Measurements from ENCODE around the gene TBL1XR1. TPM values are rescaled to one million over a fixed set of nuclear protein-coding genes. Genes with fewer than 3 reads are reported as not detected.

The TBL1XR1 gene
- total RNA-seq, 1 donor from 2014 or later = 243 TPM

- no peak overlapping the region for H3K4me3 Mint-ChIP-seq
- TF ChIP-seq CTCF (IDR thresholded peaks at IDR 0.05; ENCODE audit: unreplicated experiment) = no peak
- peaks cover 2% of the 10 kb centered on the region for H3K36me3 Mint-ChIP-seq
- no peak for DNase-seq (ENCODE audit: low spot score in 2 of 2, unreplicated experiment in 2 of 2)
- H3K4me1 Mint-ChIP-seq = peaks cover 29% of the 10 kb centered on the region
- H3K27me3 Mint-ChIP-seq (ENCODE audit: low read depth) = no peaks in the 10 kb centered on the region
- no peaks in the 10 kb centered on the region for H3K9me3 Mint-ChIP-seq
- H3K27ac Mint-ChIP-seq = no peak overlapping the region
Observed at GRCh38 chr3:177114253-177114652, 83.0 kb downstream of the TBL1XR1 start.

DNA sequence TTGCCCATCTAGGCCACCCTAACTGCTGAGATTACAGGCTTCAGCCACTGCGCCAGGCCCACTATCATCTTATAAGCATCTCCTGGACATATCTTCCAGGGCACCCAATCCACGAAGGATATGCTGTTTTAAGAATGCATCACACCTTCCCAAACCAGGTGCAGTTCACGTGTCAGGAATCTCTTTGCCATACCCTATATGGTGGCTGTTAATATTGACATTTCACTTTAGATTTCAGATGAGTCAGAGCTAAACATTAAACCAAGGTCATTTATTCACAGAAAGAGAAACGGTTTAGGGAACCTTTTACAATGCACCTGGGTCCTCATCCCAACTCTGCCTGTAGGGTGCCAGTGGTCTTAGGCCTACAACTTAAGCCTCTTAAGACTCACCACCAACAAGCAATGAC, 85.7 kb downstream of the TBL1XR1 start:
- Mint-ChIP-seq H3K27ac (peak overlapping the region; percentile 15), H3K27me3 (ENCODE audit: low read depth) (no peaks in the 10 kb centered on the region), H3K9me3 (no peaks in the 10 kb centered on the region), H3K4me3 (no peak overlapping the region), H3K4me1 (peaks cover 30% of the 10 kb centered on the region), H3K36me3 (peaks cover 2% of the 10 kb centered on the region)
- no peak for DNase-seq (ENCODE audit: low spot score in 2 of 2, unreplicated experiment in 2 of 2)
- TF ChIP-seq CTCF (IDR thresholded peaks at IDR 0.05; ENCODE audit: unreplicated experiment) = no peak

- H3K4me3 Mint-ChIP-seq = no peak overlapping the region
- peaks cover 2% of the 10 kb centered on the region for H3K36me3 Mint-ChIP-seq
- H3K27me3 Mint-ChIP-seq (ENCODE audit: low read depth) = no peaks in the 10 kb centered on the region
- H3K4me1 Mint-ChIP-seq = peaks cover 31% of the 10 kb centered on the region
- peak overlapping the region; percentile 82 for H3K27ac Mint-ChIP-seq
- H3K9me3 Mint-ChIP-seq = no peaks in the 10 kb centered on the region
- no peak for DNase-seq (ENCODE audit: low spot score in 2 of 2, unreplicated experiment in 2 of 2)
- TF ChIP-seq CTCF (IDR thresholded peaks at IDR 0.05; ENCODE audit: unreplicated experiment) = no peak
Observed at GRCh38 chr3:177110895-177111294, 86.4 kb downstream of the TBL1XR1 start.

GRCh38 chr3:177110386-177110785, 86.9 kb downstream of the TBL1XR1 start:
- Mint-ChIP-seq H3K27me3 (ENCODE audit: low read depth) (no peaks in the 10 kb centered on the region), H3K9me3 (no peaks in the 10 kb centered on the region), H3K27ac (peak overlapping the region; percentile 82), H3K36me3 (peaks cover 2% of the 10 kb centered on the region), H3K4me1 (peaks cover 36% of the 10 kb centered on the region), H3K4me3 (no peak overlapping the region)
- DNase-seq (ENCODE audit: low spot score in 2 of 2, unreplicated experiment in 2 of 2) = no peak
- no peak for TF ChIP-seq CTCF (IDR thresholded peaks at IDR 0.05; ENCODE audit: unreplicated experiment)

- H3K27me3 Mint-ChIP-seq (ENCODE audit: low read depth) = no peaks in the 10 kb centered on the region
- no peak for DNase-seq (ENCODE audit: low spot score in 2 of 2, unreplicated experiment in 2 of 2)
- peaks cover 40% of the 10 kb centered on the region for H3K4me1 Mint-ChIP-seq
- H3K4me3 Mint-ChIP-seq = no peak overlapping the region
- peaks cover 2% of the 10 kb centered on the region for H3K36me3 Mint-ChIP-seq
- H3K9me3 Mint-ChIP-seq = no peaks in the 10 kb centered on the region
- peak overlapping the region; percentile 44 for H3K27ac Mint-ChIP-seq
- no peak for TF ChIP-seq CTCF (IDR thresholded peaks at IDR 0.05; ENCODE audit: unreplicated experiment)
Observed at GRCh38 chr3:177109688-177110330, 87.5 kb downstream of the TBL1XR1 start.

All from mesothelial cell of epicardium (in vitro differentiated cells).